Tibial nerve (tissue), 4 donors: ENCODE data around the gene CARD16. TPM values are rescaled to one million over a fixed set of nuclear protein-coding genes. Genes with fewer than 3 reads are reported as not detected.

Experiments
- DNase-seq, 2 donors: peaks; one replicate each; pipeline ENCODE4 v3.0.0-alpha.2; 2019; ENCODE audit warnings: low spot score in 2 of 2
- H3K27ac ChIP-seq, 4 donors: fragments of 200-600 bp; sonication (generic) in 3 of 4; one replicate each; pipeline ENCODE4 v1.5.1; 2017 to 2019; ENCODE audit warnings: mild to moderate bottlenecking in 1 of 4
- H3K27me3 ChIP-seq, 2 donors: fragments of 200-600 bp; sonication (generic) in 1 of 2; one replicate each; pipeline versions ENCODE4 v1.5.1 to v1.6.0; 2017 to 2019
- H3K36me3 ChIP-seq, 3 donors: fragments of 200-600 bp; sonication (generic); one replicate each; pipeline ENCODE4 v1.5.1; 2018 to 2019
- H3K4me1 ChIP-seq, 4 donors: fragments of 200-600 bp; sonication (generic) in 3 of 4; one replicate each; pipeline ENCODE4 v1.5.1; 2017 to 2019
- H3K4me3 ChIP-seq, 4 donors: fragments of 200-600 bp; sonication (generic) in 3 of 4; one replicate each; pipeline ENCODE4 v1.5.1; 2017 to 2019; ENCODE audit warnings: mild to moderate bottlenecking in 1 of 4, moderate library complexity in 1 of 4
- H3K9me3 ChIP-seq, 4 donors: fragments of 200-600 bp; sonication (generic) in 3 of 4; one replicate each; pipeline ENCODE4 v1.5.1; 2017 to 2019
- CTCF ChIP-seq, 5 experiments: fragments of 200-600 bp in 3 of 5; fragments of 450-650 bp in 2 of 5; sonication (generic) in 3 of 5; IDR thresholded peaks; one replicate each; pipeline ENCODE4 v1.5.1; 2016 to 2019; ENCODE audit warnings: antibody characterized with exemption in 5 of 5, mild to moderate bottlenecking in 3 of 5, moderate library complexity in 2 of 5
- EP300 ChIP-seq, 2 donors: sonication (generic); formaldehyde crosslinking; IDR thresholded peaks; one replicate each; pipeline ENCODE4 v1.6.1; 2017; ENCODE audit warnings: antibody characterized with exemption in 2 of 2, mild to moderate bottlenecking in 1 of 2
- POLR2A ChIP-seq, 2 donors: fragments of 450-650 bp; IDR thresholded peaks; one replicate each; pipeline ENCODE4 v1.6.1; 2017; ENCODE audit warnings: antibody characterized with exemption in 2 of 2, mild to moderate bottlenecking in 2 of 2, moderate library complexity in 2 of 2
- WGBS, 2 donors: methylation state at CpG; one replicate each; pipeline ENCODE4 v1.1.5; 2018; 5-methylcytosine and 5-hydroxymethylcytosine counted together
- total RNA-seq, 4 donors: library from RNA; depleted of rRNA; stranded (reverse); fragments of >200 nt; gene quantifications; one replicate each; pipeline ENCODE4 v1.1.0, GENCODE V29; 2016

Gene CARD16
- total RNA-seq, 4 donors from 2014 or later = 1.5 to 21.6 (median 17.1) TPM

GRCh38 chr11:105004021-105004420 is 41.1 kb downstream of the CARD16 start:
- DNase-seq = no peak
- Histone ChIP-seq H3K36me3 (no peaks in the 10 kb centered on the region), H3K27me3 (no peaks in the 10 kb centered on the region), H3K27ac (no peak overlapping the region), H3K4me1 (peaks cover 0 to 5% (median 0%) of the 10 kb centered on the region in 4 donors), H3K4me3 (no peak overlapping the region), H3K9me3 (no peaks in the 10 kb centered on the region)
- 33 to 50% methylated on average over 3 of the region's 3 CpGs for WGBS, 2 donors
- TF ChIP-seq EP300 (IDR thresholded peaks at IDR 0.05) = no peak
- TF ChIP-seq POLR2A (IDR thresholded peaks at IDR 0.05) = no peak
- TF ChIP-seq CTCF (IDR thresholded peaks at IDR 0.05) = no peak

- WGBS, 2 donors = 68 to 71% methylated on average over 2 of the region's 2 CpGs
- no peak for TF ChIP-seq POLR2A (IDR thresholded peaks at IDR 0.05)
- TF ChIP-seq EP300 (IDR thresholded peaks at IDR 0.05) = no peak
- no peak for TF ChIP-seq CTCF (IDR thresholded peaks at IDR 0.05)
- no peak for DNase-seq
Observed at GRCh38 chr11:105003151-105003550, 42.0 kb downstream of the CARD16 start.

GRCh38 chr11:105000797-105001196 is 44.3 kb downstream of the CARD16 start:
- Histone ChIP-seq H3K27ac (no peak overlapping the region), H3K9me3 (no peaks in the 10 kb centered on the region), H3K4me3 (no peak overlapping the region), H3K36me3 (no peaks in the 10 kb centered on the region), H3K27me3 (no peaks in the 10 kb centered on the region), H3K4me1 (peaks cover 0 to 5% (median 0%) of the 10 kb centered on the region in 4 donors)
- DNase-seq = no peak
- 72 to 79% methylated on average over 7 of the region's 7 CpGs for WGBS, 2 donors
- TF ChIP-seq POLR2A (IDR thresholded peaks at IDR 0.05) = no peak
- TF ChIP-seq CTCF (IDR thresholded peaks at IDR 0.05) = peak; percentile 21 to 57 (median 24)
- no peak for TF ChIP-seq EP300 (IDR thresholded peaks at IDR 0.05)

More at GRCh38 chr11:105003151-105003550, 42.0 kb downstream of the CARD16 start:
- H3K27me3 ChIP-seq = no peaks in the 10 kb centered on the region
- H3K36me3 ChIP-seq = no peaks in the 10 kb centered on the region
- H3K4me3 ChIP-seq = no peak overlapping the region
- no peak overlapping the region for H3K27ac ChIP-seq
- peaks cover 0 to 5% (median 0%) of the 10 kb centered on the region in 4 donors for H3K4me1 ChIP-seq
- no peaks in the 10 kb centered on the region for H3K9me3 ChIP-seq

GRCh38 chr11:105000167-105000566 is 45.0 kb downstream of the CARD16 start:
- WGBS, 2 donors = 86 to 91% methylated on average over 5 of the region's 5 CpGs
- Histone ChIP-seq H3K27ac (no peak overlapping the region), H3K4me3 (no peak overlapping the region), H3K27me3 (no peaks in the 10 kb centered on the region), H3K9me3 (no peaks in the 10 kb centered on the region), H3K36me3 (no peaks in the 10 kb centered on the region), H3K4me1 (peaks cover 0 to 5% (median 0%) of the 10 kb centered on the region in 4 donors)
- TF ChIP-seq POLR2A (IDR thresholded peaks at IDR 0.05) (no peak), CTCF (IDR thresholded peaks at IDR 0.05) (no peak), EP300 (IDR thresholded peaks at IDR 0.05) (no peak)
- DNase-seq = no peak

- no peaks in the 10 kb centered on the region for H3K36me3 ChIP-seq
- H3K4me3 ChIP-seq = no peak overlapping the region
- no peak for DNase-seq
- TF ChIP-seq POLR2A (IDR thresholded peaks at IDR 0.05) (no peak), EP300 (IDR thresholded peaks at IDR 0.05) (no peak), CTCF (IDR thresholded peaks at IDR 0.05) (no peak)
- no peak overlapping the region for H3K27ac ChIP-seq
- H3K27me3 ChIP-seq = no peaks in the 10 kb centered on the region
- H3K4me1 ChIP-seq = peaks cover 0 to under 1% (median 0%) of the 10 kb centered on the region in 4 donors
- 44 to 51% methylated on average over 1 of the region's 1 CpG for WGBS, 2 donors
- no peaks in the 10 kb centered on the region for H3K9me3 ChIP-seq
Observed at GRCh38 chr11:104999721-105000120, 45.4 kb downstream of the CARD16 start.
